HG03159 (cell line): ENCODE data around the gene NEK8.
"Not testable (repeated sequence)": the region's sequence is repeated elsewhere in the genome, so short reads cannot be mapped to it uniquely, and the experiment has no call there.

Source experiments
- ATAC-seq: cut with Tn5 transposase; IDR thresholded peaks from one replicate; pipeline ENCODE4 v1.9.1; 2021; ENCODE audit warnings: mild to moderate bottlenecking, moderate library complexity; ENCODE audit not compliant: unreplicated experiment

The NEK8 gene

DNA sequence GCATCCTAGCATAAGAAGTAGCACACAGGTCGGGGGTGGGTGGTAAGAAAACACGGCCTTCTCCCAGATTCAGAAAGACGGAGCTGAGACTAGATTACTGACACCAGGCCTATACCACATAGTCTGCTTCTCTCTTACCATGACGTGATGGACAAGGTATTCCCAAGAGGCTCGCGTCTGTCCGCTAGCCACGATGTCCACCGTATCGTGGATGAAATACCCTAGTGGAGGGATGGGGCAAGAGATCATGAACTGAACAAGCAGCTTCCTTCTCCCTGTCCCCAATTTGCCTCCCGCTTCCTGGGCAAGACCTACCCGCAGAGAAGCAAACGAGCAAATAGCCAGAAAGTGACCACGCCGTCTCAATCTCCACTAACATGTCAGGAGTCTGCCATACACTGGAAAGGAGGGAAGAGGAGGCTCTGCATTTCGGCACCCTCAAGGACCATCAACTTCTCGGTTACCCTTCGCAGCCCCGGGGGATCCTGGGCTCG lies 3.4 kb upstream of the NEK8 start:
- ATAC-seq: no peak

GRCh38 chr17:28725660-28726225 lies 2.8 kb upstream of the NEK8 start:
- ATAC-seq: no peak

DNA sequence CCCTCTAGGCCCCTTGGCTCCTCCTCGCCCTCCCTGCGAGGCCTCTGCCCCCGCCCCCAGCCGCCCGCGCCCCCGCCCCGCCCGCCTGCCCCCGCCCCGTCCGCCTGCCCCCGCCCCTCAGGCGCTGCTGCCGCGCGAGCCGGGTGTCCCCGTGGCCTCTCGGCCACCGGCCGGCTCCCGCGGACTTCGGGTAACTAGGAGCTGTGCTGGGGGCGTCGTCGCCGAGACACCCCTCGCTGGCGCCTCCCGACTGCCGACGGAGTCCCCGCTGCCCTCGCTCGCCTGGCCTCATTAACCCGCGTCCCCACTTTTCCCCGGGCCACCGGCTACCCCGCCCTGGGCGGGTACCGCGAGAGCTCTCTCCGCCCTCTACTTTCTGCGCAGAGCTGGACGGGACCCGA lies 2.4 kb upstream of the NEK8 start, which contains the start of gene TLCD1:
Gene TLCD1, minus strand, starts transcription at position 8 of the 401 bp plus-strand sequence. CDS start 136 bp downstream, outside the sequence.
- no peak for ATAC-seq

DNA sequence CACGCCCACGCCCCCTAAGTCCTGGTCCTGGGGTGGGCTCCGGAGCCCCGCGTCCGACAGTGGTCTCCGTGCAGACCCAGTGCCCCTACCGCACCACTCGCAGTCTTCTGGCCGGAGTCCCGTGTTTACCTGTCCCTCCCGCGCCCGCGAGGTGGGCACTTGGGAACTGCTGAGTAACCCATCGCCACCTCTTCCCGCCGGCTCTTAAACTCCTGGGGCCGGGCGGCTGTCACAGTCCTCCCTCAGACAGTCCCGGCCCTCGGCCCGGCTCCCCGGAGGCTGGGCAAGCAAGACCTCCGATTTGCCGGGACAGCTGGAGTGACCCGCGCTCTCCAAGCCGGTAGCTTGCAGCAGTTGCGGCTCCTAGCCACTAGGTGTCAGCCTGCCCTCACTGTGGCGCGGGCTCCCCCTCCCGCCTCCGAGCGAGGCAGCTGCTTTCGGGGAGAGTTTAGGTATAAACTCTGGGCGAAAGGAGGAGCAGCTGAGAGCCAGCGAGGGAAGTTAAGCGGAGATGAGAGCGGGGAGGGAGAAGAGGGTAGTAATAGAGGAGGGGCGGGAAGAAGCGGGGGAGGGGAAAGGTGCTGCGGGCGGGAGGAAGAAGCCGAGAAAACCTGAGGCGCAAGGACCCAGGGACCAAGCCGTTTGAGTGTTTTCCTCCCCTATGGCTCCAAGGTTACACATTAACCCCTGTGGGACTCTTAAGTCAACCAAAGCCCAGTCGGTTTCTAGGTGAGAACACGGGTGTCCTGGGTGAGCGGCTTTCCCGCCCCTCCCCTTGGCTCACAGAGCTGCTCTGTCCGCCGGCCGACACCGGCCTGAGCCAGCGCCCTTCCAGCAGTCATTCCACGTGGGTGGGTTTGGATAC lies 1.7 kb upstream of the NEK8 start:
- ATAC-seq: peak; percentile 38

- ATAC-seq: no peak
These were observed 1.4 kb downstream of the NEK8 start for GRCh38 chr17:28729950-28730330.

- no peak for ATAC-seq
These were observed 4.8 kb downstream of the NEK8 start for GRCh38 chr17:28733346-28733745.

DNA sequence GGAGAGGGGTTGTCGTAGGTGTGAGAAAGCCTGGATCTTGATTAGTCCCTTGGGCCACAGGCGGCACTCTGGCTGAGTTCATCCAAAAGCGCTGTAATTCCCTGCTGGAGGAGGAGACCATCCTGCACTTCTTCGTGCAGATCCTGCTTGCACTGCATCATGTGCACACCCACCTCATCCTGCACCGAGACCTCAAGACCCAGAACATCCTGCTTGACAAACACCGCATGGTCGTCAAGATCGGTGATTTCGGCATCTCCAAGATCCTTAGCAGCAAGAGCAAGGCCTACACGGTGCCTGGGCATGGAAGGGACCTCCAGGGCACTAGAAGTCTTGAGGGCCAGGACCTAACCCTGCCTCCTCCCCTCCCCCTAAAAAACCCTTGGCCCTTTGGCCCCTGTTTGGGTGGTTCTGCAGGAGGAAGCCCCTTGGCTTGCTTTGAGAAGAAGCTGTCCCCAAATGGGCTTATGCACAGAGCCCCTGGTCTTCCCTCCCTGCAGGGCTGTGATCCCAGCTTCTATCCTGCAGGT lies 6.2 kb downstream of the NEK8 start:
- no peak for ATAC-seq

DNA sequence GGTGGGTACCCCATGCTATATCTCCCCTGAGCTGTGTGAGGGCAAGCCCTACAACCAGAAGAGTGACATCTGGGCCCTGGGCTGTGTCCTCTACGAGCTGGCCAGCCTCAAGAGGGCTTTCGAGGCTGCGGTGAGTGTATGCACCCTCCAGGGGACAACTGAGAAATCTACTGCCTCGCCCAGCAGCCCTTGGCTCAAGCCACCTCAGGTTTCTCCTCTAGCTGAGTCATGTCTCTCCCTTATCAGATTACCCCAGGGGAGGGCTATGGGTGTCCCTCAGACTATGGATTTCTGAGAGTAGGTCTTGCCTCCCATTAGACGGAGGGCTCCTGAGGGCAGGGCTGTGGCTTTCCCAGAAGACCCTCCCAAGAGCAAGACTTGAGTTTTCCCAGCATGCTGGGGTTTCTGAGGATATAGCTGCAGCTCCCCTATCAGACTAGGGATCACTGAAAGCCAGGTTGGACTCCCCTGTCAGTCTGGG lies 6.7 kb downstream of the NEK8 start:
- ATAC-seq: no peak

GRCh38 chr17:28735913-28736769 lies 7.6 kb downstream of the NEK8 start:
- ATAC-seq: not testable (repeated sequence)

DNA sequence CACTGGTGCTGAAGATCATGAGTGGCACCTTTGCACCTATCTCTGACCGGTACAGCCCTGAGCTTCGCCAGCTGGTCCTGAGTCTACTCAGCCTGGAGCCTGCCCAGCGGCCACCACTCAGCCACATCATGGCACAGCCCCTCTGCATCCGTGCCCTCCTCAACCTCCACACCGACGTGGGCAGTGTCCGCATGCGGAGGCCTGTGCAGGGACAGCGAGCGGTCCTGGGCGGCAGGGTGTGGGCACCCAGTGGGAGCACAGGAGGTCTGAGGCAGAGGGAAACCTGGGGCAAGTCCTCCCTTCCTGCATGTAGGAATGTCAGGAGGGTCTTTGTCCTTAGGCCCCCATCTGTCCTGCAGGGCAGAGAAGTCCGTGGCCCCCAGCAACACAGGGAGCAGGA lies 8.7 kb downstream of the NEK8 start:
- no peak for ATAC-seq

DNA sequence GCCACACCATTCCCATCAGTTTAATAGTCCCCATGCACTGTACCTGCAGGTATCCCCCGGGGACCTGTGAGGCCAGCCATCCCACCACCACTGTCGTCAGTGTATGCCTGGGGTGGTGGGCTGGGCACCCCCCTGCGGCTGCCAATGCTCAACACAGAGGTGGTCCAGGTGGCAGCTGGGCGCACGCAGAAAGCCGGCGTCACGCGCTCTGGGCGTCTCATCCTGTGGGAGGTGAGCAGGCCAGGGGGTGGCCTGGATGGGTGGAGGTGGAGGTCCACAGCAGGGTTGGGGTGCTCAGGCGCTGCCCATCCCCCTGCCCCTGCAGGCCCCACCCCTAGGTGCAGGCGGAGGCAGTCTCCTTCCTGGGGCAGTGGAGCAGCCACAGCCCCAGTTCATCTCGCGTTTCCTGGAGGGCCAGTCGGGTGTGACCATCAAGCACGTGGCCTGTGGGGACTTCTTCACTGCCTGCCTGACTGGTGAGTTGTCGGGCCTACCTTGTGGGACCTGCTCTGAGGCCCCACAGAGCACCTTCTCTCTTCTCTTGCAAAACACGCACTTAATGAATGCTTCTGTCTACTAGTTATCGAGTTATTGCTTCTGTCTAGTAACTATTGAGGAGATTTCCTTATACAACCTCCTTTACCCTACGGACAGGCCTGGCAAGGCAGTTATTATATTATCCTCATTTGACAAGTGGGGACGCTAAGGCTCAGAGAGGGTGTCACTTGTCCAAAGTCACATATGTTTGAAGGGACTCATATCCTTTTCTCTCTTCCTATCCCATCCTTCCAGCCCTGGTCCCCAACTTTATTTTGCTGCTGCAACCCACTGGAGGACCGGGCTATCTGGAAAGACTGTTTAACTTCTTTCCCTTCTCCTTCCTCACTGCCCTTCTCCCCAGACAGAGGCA lies 9.4 kb downstream of the NEK8 start:
- ATAC-seq: peak; percentile 59

GRCh38 chr17:28738680-28739384 lies 10.2 kb downstream of the NEK8 start:
- no peak for ATAC-seq

- no peak for ATAC-seq
These were observed 12.1 kb downstream of the NEK8 start for GRCh38 chr17:28740406-28741357.

DNA sequence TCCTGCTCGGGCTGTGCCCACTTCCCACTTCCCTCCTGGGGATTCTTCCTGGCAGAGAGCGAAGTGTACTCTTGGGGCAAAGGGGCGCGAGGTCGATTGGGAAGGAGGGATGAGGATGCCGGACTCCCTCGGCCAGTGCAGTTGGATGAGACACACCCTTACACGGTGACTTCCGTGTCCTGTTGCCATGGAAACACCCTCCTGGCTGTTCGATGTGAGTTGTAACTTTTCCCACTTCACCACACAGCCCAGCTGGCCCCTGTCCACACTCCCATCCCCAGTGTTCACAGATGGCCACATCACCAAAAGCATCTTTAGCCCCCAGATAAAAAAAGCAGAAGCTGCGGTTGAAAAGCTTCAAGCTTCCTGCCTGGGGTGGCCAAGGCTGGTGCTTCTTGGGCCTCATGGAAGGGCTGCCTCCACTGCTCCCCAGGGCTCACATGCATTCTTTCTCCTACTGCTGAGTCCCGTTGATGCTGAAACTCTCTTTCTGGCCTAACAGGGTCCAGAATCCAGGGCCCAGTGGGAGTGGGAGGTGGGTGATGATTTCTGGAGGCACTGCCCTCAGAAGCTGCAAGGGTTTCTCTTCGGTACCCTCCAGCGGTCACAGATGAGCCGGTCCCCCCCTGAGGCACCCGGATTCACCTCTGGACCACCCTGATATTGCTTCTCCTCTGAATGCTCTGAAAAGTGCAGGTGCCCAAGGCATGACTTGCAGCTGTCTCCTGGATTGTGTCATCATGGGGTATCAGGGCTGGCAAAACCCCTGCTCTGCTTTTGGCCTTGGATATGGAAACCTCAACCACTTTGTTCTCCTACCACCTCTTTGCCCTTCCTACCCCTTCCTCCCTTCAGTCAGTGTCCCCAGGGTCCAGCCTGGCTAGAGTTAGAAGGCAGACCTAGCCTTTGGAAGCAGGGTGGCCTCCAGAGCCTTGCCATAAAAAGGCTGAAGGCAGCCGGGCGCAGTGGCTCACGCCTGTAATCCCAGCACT lies 13.1 kb downstream of the NEK8 start:
- no peak for ATAC-seq

DNA sequence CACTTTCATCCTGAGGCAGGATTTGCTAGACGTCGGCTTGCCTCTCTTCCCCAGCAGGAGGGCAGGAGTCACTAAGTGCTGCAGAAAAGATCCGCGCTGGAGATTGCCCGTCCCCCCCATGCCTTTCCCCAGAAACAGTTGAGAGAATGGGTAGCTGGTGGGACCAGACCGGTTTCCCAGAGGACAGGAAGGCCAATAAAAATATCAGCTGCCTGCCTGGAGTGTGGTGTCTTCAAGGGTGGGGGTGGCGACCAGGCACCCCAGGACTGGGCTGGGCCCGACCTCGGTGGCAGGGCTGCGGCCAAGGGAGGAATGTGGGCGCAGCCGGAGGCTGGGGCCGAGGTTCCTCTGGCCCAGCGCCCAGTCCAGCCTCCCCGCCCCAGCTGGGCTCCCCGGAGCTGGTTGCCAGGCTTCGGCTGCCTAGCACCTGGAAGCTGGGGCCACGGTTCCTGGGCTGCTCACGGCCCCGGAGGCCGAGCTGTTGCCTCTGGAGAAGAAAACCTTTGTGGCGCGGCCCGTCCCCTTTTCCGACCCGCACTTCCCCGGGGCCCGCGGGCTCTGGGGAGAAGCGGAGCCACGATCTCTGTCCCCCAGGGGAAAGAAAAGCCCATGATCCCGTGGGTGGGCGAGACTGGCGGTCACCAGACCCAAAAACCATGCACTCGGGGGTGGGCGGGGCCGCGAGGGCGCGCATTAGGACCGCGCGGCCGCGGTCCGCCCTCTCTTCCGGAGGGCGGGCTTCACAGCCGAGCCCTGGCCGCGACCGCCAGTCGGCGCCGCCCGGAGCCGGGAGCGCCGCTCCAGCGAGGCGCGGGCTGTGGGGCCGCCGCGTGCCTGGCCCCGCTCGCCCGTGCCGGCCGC lies 14.9 kb downstream of the NEK8 start, which contains the start of gene TRAF4:
Gene TRAF4, plus strand, starts transcription at position 769 of the 861 bp plus-strand sequence. CDS start 102 bp downstream, outside the sequence.
- peak; percentile 58 for ATAC-seq
